AG10803 (cell line): ENCODE data around the gene CCNG1.

Experiments
- DNase-seq: peaks from one replicate; pipeline ENCODE4 v3.0.0; 2010; ENCODE audit warnings: low read depth
- H3K4me3 ChIP-seq: 2 replicates; pipeline ENCODE4 v1.5.1; 2011; ENCODE audit warnings: mild to moderate bottlenecking, low read length, control low read depth
- CTCF ChIP-seq: conservative IDR thresholded peaks from 2 replicates; pipeline ENCODE4 v1.5.1; 2011; ENCODE audit warnings: mild to moderate bottlenecking, low read length, control low read depth, inconsistent platforms

CCNG1 gene

DNA sequence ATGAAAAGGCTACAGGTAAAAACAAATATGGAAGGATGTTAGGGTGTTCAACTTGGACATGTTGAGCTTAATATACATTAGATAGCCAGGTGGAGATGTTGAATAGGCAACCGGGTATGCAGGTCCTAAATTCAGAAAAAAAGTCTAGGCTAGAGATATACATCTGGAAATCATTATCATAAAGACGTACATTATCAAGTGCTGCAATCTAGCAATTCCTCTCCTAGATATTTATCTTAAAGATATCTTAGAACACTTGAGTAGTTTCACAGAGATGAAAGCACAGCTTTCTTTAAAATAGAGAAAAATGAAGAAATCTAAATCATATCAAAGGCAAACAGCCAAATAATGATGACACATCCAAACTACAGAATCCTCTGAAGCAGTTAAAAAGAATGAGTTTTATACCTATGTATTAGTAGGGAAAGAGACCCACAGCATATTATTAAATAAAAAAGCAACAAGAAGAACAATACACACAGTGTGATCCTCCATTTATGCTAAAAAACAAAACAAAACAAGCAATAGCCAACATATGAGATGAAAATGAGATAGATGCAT, 18.7 kb downstream of the CCNG1 start:
- no peak for TF ChIP-seq CTCF
- no peak for DNase-seq
- H3K4me3 ChIP-seq, result no peak overlapping the region

DNA sequence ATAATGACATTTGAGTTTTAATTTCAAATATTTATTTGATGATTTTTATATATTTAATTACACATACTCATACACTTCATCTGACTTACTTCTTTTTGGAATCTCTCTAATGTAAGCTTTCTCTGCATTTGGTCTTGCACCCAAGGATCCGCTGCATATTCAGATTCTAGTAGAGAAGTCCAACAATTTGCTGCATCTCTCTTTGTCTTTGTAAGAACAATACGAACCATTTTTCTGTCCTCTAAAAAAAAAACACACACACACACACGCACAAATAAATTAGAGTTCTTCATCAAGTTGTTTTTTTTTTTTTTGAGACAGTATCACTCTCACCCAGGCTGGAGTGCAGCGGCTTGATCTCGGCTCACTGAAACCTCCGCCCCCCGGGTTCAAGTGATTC, 19.4 kb downstream of the CCNG1 start:
- no peak for TF ChIP-seq CTCF
- DNase-seq, result no peak
- H3K4me3 ChIP-seq, result no peak overlapping the region

DNA sequence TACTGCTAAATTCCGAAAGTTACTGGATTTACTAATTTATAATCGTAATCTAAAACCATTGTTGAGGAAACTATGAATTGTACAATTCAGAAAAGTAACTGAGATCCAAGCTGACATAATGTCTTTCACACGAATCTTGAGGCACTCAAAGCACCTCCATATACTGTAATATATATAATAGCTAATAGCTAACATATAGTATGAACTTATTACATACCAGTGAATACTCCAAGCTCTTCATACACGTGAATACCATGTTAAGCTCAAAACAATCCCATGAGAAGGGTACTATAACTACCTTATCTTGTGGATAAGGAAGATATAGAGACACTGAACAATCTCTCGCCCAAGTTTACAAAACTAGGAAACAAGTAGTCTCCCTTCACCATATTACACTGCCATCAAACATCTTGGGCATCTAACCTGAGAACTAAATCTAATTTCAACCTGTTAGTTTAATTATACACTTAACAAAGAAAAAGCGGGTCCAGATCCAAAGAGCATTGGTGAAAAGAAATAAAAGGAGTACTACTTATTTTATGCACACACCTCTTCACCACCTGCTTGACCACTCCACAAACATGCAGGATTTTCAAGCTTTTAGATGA, 21.5 kb downstream of the CCNG1 start:
- TF ChIP-seq CTCF, result no peak
- DNase-seq, result no peak
- H3K4me3 ChIP-seq, result peak overlapping the region; percentile 90

DNA sequence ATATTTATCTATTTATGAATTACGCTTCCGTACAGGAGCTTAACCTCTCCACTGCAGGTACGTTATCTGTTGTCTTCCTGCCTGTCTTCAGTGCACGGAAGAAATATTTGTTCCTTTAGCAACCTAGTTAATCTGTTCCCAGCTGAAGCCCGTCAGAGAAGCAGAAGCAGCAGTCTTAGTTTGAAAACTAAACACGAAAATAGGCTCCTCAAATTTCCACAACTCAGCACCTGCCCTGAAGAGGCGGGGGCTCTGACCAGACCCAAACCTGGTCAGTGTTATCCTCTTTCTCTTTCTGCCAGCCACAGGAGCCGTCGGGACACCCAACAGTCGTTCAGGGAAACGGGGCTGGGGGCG, 22.0 kb downstream of the CCNG1 start:
- DNase-seq, result no peak
- TF ChIP-seq CTCF, result no peak
- peak overlapping the region; percentile 90 for H3K4me3 ChIP-seq

GRCh38 chr5:163459819-163460561, 22.6 kb downstream of the CCNG1 start, which contains the start of gene NUDCD2:
Gene NUDCD2, minus strand, starts transcription at chr5:163460102. Its CDS starts 52 bp downstream, at chr5:163460050.
- TF ChIP-seq CTCF, result peak; percentile 21; the same call in 1 of the 2 replicates
- peak; percentile 98 for DNase-seq
- peak within 1 kb of the TSS; percentile 90 for H3K4me3 ChIP-seq

GRCh38 chr5:163460562-163461171, 23.3 kb downstream of the CCNG1 start, which contains the start of gene HMMR:
Gene HMMR, plus strand, starts transcription at chr5:163460632. Its CDS starts 61 bp downstream, at chr5:163460693.
- H3K4me3 ChIP-seq, result peak within 1 kb of the TSS; percentile 90
- no peak for TF ChIP-seq CTCF
- DNase-seq, result no peak
